DOHH2 (cell line): ENCODE results near the gene HSPH1.

Experiments
- EZH2phosphoT487 ChIP-seq: fragments of 200-600 bp; sonication (generic); IDR thresholded peaks from 2 replicates; pipeline ENCODE4 v1.6.1; 2017; ENCODE audit warnings: borderline replicate concordance, mild to moderate bottlenecking, antibody characterized with exemption, low read length, moderate library complexity, mixed read lengths
- TF ChIP-seq, protein P1 (sequence below): fragments of 200-600 bp; sonication (generic); IDR thresholded peaks from one replicate; pipeline ENCODE4 v1.5.1; 2014; ENCODE audit warnings: antibody characterized with exemption, mild to moderate bottlenecking, low read depth, low read length; ENCODE audit not compliant: poor library complexity, severe bottlenecking

DNA sequence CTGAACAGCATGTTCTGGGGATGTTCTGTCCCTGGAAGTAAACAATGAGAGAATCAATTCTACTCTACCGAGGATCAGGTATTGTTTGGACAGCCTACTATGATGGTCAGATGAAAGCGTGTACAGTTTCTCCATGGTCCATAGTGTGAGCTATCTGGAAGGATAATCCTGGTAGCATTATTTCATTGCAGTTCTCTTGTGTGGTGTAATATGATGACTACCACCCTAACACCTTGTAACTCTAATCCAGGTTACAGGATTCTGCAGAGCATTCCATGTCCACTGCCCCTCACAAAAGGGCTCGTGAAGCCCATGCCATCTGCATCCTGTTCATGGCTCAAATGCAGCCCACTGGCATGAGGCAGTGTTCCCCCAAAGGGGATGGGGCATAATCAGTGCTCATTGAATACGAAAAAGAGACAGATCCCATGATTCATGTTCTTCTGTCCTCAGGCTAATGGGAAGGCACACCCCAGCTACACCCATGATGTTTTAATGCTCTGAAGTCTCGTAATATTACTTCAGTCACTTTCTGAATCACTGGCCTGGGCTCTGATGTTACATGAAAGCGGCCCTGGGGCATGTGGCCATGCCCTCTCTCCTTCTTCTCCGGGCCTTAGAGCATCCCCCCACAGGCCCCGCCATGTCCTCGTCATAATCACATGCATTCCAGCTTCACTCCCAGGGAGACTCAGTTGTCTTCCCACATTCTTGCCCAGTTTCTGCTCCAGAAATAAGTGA, 68.4 kb downstream of the HSPH1 start:
- TF ChIP-seq, protein P1, sequence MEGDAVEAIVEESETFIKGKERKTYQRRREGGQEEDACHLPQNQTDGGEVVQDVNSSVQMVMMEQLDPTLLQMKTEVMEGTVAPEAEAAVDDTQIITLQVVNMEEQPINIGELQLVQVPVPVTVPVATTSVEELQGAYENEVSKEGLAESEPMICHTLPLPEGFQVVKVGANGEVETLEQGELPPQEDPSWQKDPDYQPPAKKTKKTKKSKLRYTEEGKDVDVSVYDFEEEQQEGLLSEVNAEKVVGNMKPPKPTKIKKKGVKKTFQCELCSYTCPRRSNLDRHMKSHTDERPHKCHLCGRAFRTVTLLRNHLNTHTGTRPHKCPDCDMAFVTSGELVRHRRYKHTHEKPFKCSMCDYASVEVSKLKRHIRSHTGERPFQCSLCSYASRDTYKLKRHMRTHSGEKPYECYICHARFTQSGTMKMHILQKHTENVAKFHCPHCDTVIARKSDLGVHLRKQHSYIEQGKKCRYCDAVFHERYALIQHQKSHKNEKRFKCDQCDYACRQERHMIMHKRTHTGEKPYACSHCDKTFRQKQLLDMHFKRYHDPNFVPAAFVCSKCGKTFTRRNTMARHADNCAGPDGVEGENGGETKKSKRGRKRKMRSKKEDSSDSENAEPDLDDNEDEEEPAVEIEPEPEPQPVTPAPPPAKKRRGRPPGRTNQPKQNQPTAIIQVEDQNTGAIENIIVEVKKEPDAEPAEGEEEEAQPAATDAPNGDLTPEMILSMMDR, result no peak
- TF ChIP-seq EZH2phosphoT487, result no peak
